ENCODE results near the gene MRGPRG.

GRCh38 chr11:3221408-3222002, 2.9 kb upstream of the MRGPRG start:
- TF ChIP-seq, protein P1, sequence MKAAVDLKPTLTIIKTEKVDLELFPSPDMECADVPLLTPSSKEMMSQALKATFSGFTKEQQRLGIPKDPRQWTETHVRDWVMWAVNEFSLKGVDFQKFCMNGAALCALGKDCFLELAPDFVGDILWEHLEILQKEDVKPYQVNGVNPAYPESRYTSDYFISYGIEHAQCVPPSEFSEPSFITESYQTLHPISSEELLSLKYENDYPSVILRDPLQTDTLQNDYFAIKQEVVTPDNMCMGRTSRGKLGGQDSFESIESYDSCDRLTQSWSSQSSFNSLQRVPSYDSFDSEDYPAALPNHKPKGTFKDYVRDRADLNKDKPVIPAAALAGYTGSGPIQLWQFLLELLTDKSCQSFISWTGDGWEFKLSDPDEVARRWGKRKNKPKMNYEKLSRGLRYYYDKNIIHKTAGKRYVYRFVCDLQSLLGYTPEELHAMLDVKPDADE (conservative IDR thresholded peaks at IDR 0.05; ENCODE audit: control insufficient read depth, low read depth, low read length): no peak
- TF ChIP-seq MTF1 (CRISPR knock-in tag; IDR thresholded peaks at IDR 0.05; ENCODE audit: borderline replicate concordance) (no peak), POLR2AphosphoS2 (IDR thresholded peaks at IDR 0.05; ENCODE audit: low read length) (no peak), ZKSCAN1 (IDR thresholded peaks at IDR 0.05; ENCODE audit: low read depth, low read length) (no peak), BACH1 (tag; IDR thresholded peaks at IDR 0.05) (no peak), ATF7 (IDR thresholded peaks at IDR 0.05) (no peak), POLR2A (conservative IDR thresholded peaks at IDR 0.05) (no peak), HDAC1 (IDR thresholded peaks at IDR 0.05) (no peak), REST (IDR thresholded peaks at IDR 0.05; ENCODE audit: borderline replicate concordance) (no peak), REST (CRISPR knock-in tag; IDR thresholded peaks at IDR 0.05; ENCODE audit: low read depth) (no peak), ARID4B (CRISPR knock-in tag; IDR thresholded peaks at IDR 0.05) (no peak), ZNF444 (CRISPR knock-in tag; IDR thresholded peaks at IDR 0.05) (no peak), POLR2AphosphoS5 (IDR thresholded peaks at IDR 0.05; ENCODE audit: control insufficient read depth, insufficient read depth, low read depth, low read length) (no peak), EP300 (IDR thresholded peaks at IDR 0.05; ENCODE audit: low read length) (no peak)
- TF ChIP-seq, protein P2, sequence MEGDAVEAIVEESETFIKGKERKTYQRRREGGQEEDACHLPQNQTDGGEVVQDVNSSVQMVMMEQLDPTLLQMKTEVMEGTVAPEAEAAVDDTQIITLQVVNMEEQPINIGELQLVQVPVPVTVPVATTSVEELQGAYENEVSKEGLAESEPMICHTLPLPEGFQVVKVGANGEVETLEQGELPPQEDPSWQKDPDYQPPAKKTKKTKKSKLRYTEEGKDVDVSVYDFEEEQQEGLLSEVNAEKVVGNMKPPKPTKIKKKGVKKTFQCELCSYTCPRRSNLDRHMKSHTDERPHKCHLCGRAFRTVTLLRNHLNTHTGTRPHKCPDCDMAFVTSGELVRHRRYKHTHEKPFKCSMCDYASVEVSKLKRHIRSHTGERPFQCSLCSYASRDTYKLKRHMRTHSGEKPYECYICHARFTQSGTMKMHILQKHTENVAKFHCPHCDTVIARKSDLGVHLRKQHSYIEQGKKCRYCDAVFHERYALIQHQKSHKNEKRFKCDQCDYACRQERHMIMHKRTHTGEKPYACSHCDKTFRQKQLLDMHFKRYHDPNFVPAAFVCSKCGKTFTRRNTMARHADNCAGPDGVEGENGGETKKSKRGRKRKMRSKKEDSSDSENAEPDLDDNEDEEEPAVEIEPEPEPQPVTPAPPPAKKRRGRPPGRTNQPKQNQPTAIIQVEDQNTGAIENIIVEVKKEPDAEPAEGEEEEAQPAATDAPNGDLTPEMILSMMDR (IDR thresholded peaks at IDR 0.05 in 2 of 3, conservative IDR thresholded peaks at IDR 0.05 in 1 of 3; ENCODE audit: insufficient read depth in 2 of 3, low read depth in 1 of 3, low read length in 3 of 3): no peak

All from K562 (cell line).